Tibial artery (tissue), 4 donors: ENCODE measurements around the gene SLC16A3.

Source experiments
- DNase-seq, 2 donors: peaks; one replicate each; pipeline ENCODE4 v3.0.0-alpha.2; 2019
- H3K27ac ChIP-seq, 2 donors: fragments of 200-600 bp; sonication (generic) in 1 of 2; 1 replicate in 1 of 2; 2 replicates in 1 of 2; pipeline ENCODE4 v1.5.1; 2018 to 2019; ENCODE audit warnings: mild to moderate bottlenecking in 1 of 2
- H3K27me3 ChIP-seq, 2 donors: fragments of 200-600 bp; sonication (generic) in 1 of 2; one replicate each; pipeline versions ENCODE4 v1.5.1 to v1.6.0; 2016 to 2019
- H3K36me3 ChIP-seq, 3 donors: fragments of 200-600 bp; sonication (generic) in 2 of 3; one replicate each; pipeline ENCODE4 v1.5.1; 2016 to 2019; ENCODE audit warnings: mild to moderate bottlenecking in 2 of 3
- H3K4me1 ChIP-seq, 4 donors: fragments of 200-600 bp; sonication (generic) in 2 of 4; 1 replicate in 3 of 4; 2 replicates in 1 of 4; pipeline ENCODE4 v1.5.1; 2016 to 2019
- H3K4me3 ChIP-seq, 2 donors: fragments of 200-600 bp; sonication (generic) in 1 of 2; 1 replicate in 1 of 2; 2 replicates in 1 of 2; pipeline ENCODE4 v1.5.1; 2018 to 2019; ENCODE audit warnings: mild to moderate bottlenecking in 2 of 2
- H3K9me3 ChIP-seq, 3 donors: fragments of 200-600 bp; sonication (generic) in 1 of 3; one replicate each; pipeline ENCODE4 v1.5.1; 2016 to 2019
- intact Hi-C: fragments of 100-400 bp; cut with DNase I; formaldehyde crosslinking; loops from one replicate; pipeline ENCODE4 v1.15.0; 2023; ENCODE audit warnings: low total_unique reads
- TF ChIP-seq, protein P1 (sequence below), 2 experiments: fragments of 200-600 bp in 1 of 2; fragments of 450-650 bp in 1 of 2; IDR thresholded peaks; one replicate each; pipeline ENCODE4 v1.5.1; 2017 to 2019; ENCODE audit warnings: antibody characterized with exemption in 2 of 2, mild to moderate bottlenecking in 1 of 2, moderate library complexity in 1 of 2

The SLC16A3 gene

DNA sequence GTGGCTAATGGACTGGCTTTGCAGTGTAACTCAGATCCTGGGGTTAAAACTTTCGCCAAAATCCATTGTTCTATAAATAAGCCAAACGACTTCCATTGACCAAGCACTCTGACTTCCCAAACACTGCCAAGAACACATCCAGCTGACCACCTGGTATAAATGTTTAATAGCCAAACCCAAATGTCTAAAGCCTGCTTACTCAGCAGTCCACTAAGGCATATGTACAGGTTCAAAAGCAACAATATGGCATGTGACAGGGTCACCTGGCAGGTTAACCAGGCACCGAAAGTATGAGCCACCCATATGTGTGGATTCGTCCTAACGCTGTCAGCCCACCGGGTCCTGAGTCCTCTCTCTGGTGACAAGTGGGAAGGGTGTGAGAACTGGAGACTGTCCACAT is 42.6 kb downstream of the SLC16A3 start:
- Histone ChIP-seq H3K4me3 (no peak overlapping the region), H3K4me1 (peaks cover 4 to 78% (median 61%) of the 10 kb centered on the region in 4 donors), H3K27ac (peak overlapping the region in 1 of 2 donors; percentile 99), H3K36me3 (peaks cover 0 to 31% (median 14%) of the 10 kb centered on the region in 3 donors), H3K9me3 (no peaks in the 10 kb centered on the region), H3K27me3 (no peaks in the 10 kb centered on the region)
- intact Hi-C loops, result no loop called here
- DNase-seq, result no peak
- TF ChIP-seq, protein P1, sequence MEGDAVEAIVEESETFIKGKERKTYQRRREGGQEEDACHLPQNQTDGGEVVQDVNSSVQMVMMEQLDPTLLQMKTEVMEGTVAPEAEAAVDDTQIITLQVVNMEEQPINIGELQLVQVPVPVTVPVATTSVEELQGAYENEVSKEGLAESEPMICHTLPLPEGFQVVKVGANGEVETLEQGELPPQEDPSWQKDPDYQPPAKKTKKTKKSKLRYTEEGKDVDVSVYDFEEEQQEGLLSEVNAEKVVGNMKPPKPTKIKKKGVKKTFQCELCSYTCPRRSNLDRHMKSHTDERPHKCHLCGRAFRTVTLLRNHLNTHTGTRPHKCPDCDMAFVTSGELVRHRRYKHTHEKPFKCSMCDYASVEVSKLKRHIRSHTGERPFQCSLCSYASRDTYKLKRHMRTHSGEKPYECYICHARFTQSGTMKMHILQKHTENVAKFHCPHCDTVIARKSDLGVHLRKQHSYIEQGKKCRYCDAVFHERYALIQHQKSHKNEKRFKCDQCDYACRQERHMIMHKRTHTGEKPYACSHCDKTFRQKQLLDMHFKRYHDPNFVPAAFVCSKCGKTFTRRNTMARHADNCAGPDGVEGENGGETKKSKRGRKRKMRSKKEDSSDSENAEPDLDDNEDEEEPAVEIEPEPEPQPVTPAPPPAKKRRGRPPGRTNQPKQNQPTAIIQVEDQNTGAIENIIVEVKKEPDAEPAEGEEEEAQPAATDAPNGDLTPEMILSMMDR (IDR thresholded peaks at IDR 0.05), result no peak

DNA sequence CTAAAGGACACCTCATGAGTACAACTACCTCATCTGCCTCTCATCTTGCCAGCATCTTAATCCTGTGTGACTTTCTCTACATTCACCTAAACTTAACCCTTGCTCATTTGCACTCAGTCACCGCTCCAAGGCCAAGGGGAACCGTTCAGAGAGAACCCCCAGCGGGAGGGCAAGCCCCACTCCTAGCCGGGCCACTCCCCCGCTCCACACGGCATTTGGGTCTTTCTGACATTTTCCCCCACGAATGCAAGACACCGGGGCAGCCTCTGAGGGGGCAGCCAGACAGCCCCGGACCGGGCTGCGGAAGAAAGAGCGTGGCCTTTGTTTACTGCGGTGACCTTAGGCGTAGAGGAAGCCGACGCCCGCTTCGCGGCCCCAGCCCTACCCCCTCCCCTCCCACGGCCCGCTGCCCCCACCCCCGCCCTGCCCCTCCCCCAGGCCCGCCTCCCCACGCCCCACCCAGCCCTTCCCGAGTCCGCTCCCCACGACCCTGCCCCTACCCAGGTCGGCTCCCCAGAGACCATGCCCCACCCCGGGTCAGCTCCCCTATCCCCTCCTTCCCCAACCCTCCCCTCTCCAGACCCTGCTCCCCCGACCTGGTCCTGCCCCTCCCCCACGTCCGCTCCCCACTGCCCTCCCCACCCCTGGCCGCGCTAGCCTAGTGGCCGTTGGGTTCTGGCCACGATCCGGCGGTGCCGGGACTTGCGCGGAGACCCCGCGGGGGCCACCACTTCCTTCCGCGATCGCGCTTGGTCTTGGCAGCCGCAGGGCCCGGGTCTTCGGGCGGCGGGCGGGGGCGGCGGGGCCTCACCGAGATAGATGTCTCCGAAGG is 43.9 kb downstream of the SLC16A3 start:
- TF ChIP-seq, protein P1 (IDR thresholded peaks at IDR 0.05), result no peak
- Histone ChIP-seq H3K36me3 (peaks cover 0 to 37% (median 13%) of the 10 kb centered on the region in 3 donors), H3K27me3 (no peaks in the 10 kb centered on the region), H3K9me3 (no peaks in the 10 kb centered on the region), H3K4me1 (peaks cover 4 to 65% (median 48%) of the 10 kb centered on the region in 4 donors), H3K4me3 (peak overlapping the region; percentile 97 to 99), H3K27ac (peak overlapping the region; percentile 98 to 99)
- peak; percentile 31 to 76 for DNase-seq
- intact Hi-C loops, result no loop called here

DNA sequence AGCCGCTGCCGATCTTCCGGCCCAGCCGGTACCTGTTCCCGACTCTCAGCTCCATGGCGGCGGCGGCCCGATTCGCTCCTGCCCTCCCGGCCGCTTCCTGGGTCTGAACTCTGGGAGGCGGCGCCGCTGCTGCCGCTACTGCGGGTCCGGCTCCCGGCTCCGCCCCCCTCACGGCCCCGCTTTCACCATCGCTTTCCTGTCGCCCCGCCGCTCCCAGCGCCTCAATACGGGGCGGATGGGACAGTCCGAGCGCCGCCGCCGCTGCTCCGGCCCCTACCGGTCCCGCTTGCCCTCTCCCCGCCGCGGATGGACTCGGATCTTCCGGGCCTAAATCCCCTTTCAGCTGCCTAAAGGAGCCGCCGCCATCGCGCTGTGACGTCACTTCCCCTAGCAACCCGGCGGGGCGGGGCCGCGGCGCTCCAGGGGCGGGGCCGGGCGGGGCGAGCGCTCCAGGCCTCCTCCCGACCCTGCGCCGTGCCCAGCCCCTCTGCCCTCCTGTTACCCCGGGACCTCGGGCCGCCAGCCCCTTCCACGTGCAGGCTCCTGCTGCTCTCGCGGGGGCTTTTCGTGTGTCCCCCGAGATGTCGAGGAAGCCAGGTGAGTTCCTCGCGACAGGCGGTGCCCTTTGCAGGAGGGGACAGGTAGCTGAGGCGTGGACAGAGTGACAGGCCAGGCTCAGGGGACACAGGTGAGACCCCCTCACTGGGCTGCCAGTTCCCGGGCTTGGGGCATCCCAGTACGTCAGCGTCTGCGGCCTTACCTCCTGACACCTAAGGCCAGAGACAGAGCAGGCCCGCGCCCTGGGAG is 44.7 kb downstream of the SLC16A3 start, which contains the start of gene CSNK1D:
Gene CSNK1D, minus strand, starts transcription at position 374 of the 807 bp plus-strand sequence. Its CDS starts 319 bp downstream, at position 55.
- TF ChIP-seq, protein P1 (IDR thresholded peaks at IDR 0.05), result no peak
- H3K4me1 ChIP-seq, result peaks cover 0 to 57% (median 40%) of the 10 kb centered on the region in 4 donors
- intact Hi-C loops, result no loop called here

DNA sequence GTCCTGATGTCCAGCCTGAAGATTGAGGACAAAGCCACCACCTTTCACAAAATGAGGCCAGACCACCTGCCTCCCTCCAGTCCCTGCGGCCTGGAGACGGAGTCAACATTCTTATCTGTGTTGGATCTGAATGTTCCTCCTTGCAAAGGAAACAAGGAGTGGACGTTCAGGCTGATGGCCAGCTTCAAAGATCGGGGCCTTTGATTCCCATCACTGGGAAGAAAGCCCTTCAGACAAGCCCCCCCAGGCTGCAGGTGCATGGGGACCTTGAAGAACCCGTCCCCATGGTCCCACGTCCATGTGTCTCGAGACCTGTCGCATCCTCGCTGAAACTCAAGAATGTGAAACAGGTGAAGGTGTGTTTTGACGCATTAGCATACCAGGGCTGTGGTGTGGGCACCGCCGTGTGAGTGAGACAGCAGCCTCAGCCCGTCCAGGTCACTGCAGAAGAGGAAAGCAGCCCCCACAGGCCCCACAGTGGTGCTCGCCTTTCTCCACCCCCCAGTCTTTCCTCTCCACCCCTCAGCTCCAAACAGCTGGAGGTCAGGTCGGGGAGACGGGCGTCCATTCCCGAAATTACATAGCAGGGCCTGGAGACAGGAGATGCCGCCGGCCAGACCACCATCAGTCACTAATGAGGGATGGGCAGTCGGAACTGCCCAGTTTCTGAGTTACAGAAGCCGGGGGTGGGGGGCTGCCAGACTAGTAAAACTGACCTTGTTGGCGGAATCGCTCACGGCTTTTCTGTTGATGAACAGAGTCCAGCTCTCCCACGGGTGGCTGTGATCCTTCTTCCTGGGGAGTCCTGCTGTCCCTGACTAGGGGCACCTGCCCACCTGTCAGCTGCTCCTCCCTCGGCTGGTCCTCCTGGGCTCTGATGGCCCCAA is 45.5 kb downstream of the SLC16A3 start:
- H3K36me3 ChIP-seq, result peaks cover 0 to 40% (median 13%) of the 10 kb centered on the region in 3 donors
- H3K4me1 ChIP-seq, result peaks cover 0 to 48% (median 36%) of the 10 kb centered on the region in 4 donors
- H3K27me3 ChIP-seq, result no peaks in the 10 kb centered on the region
- no peak for DNase-seq
- H3K4me3 ChIP-seq, result peak overlapping the region; percentile 97 to 99
- TF ChIP-seq, protein P1 (IDR thresholded peaks at IDR 0.05), result no peak
- intact Hi-C loops, result no loop called here
- no peaks in the 10 kb centered on the region for H3K9me3 ChIP-seq
- H3K27ac ChIP-seq, result peak overlapping the region; percentile 98 to 99

More for the DNA sequence above, 44.7 kb downstream of the SLC16A3 start, which contains the start of gene CSNK1D:
- Histone ChIP-seq H3K4me3 (peak within 1 kb of the TSS; percentile 97 to 99), H3K9me3 (no peaks in the 10 kb centered on the region), H3K27me3 (no peaks in the 10 kb centered on the region), H3K36me3 (peaks cover 0 to 42% (median 13%) of the 10 kb centered on the region in 3 donors), H3K27ac (peak within 1 kb of the TSS; percentile 98 to 99)
- peak; percentile 89 to 95 for DNase-seq

DNA sequence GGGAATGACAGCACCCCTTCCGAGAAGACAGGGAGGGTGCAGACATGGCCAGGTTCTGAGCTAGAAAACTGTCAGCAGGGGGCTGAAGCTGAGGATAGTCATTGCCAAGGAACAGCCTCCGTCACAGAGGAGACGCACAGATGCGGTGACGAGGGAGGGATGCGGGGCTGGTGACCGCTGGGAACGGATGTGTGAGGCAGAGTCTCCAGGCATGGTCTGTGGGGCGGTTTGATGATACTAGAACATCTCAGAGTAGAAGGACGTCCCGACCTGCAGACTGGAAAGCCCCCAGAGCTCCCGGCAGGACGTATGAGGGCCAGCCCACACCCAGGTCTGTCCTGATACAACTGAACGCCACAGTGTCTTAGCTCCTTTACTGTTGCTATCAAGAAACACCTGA is 46.5 kb downstream of the SLC16A3 start:
- TF ChIP-seq, protein P1 (IDR thresholded peaks at IDR 0.05), result no peak
- Histone ChIP-seq H3K9me3 (no peaks in the 10 kb centered on the region), H3K4me1 (peaks cover 0 to 39% (median 28%) of the 10 kb centered on the region in 4 donors), H3K27ac (no peak overlapping the region), H3K27me3 (no peaks in the 10 kb centered on the region), H3K36me3 (peaks cover 0 to 30% (median 13%) of the 10 kb centered on the region in 3 donors), H3K4me3 (no peak overlapping the region)
- DNase-seq, result no peak
- intact Hi-C loops, result no loop called here
